ENCODE data around the gene TPST2. TPM values are rescaled to one million over a fixed set of nuclear protein-coding genes. Genes with fewer than 3 reads are reported as not detected.

Gene TPST2
- total RNA-seq, 1 donor from 2014 or later = 18.5 TPM

DNA sequence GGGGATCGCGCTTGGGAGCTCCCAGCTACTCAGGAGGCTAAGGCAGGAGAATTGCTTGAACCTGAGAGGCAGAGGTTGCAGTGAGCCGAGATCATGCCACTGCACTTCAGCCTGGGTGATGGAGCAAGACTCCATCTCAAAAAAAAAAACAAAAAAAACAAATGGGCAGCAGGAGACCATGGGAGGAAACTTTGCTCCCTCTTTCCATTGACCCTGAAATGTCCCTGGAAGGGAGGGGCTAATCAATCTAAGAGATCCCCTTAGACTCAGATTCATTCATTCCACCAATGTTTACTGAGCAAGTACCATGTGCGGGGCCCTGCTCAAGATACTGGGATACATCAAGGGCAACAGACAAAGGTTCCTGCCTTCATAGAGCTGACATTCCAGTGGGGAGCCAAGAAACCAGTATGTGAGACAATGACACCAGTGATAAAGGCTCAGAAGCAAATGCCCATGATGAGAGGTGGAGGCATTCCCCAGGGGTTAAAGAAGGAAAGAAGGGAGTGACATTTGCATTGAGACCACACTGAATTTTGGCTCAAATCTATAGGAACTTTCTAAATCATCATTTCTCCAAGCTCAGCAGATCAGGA, 39.9 kb downstream of the TPST2 start:
- Mint-ChIP-seq H3K27me3 (ENCODE audit: low read depth) (no peaks in the 10 kb centered on the region), H3K36me3 (no peaks in the 10 kb centered on the region), H3K9me3 (no peaks in the 10 kb centered on the region), H3K4me1 (peaks cover 5% of the 10 kb centered on the region), H3K4me3 (no peak overlapping the region), H3K27ac (no peak overlapping the region)
- DNase-seq (ENCODE audit: low spot score in 2 of 2, unreplicated experiment in 2 of 2) = no peak
- TF ChIP-seq, protein P1, sequence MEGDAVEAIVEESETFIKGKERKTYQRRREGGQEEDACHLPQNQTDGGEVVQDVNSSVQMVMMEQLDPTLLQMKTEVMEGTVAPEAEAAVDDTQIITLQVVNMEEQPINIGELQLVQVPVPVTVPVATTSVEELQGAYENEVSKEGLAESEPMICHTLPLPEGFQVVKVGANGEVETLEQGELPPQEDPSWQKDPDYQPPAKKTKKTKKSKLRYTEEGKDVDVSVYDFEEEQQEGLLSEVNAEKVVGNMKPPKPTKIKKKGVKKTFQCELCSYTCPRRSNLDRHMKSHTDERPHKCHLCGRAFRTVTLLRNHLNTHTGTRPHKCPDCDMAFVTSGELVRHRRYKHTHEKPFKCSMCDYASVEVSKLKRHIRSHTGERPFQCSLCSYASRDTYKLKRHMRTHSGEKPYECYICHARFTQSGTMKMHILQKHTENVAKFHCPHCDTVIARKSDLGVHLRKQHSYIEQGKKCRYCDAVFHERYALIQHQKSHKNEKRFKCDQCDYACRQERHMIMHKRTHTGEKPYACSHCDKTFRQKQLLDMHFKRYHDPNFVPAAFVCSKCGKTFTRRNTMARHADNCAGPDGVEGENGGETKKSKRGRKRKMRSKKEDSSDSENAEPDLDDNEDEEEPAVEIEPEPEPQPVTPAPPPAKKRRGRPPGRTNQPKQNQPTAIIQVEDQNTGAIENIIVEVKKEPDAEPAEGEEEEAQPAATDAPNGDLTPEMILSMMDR (IDR thresholded peaks at IDR 0.05; ENCODE audit: unreplicated experiment) = no peak

DNA sequence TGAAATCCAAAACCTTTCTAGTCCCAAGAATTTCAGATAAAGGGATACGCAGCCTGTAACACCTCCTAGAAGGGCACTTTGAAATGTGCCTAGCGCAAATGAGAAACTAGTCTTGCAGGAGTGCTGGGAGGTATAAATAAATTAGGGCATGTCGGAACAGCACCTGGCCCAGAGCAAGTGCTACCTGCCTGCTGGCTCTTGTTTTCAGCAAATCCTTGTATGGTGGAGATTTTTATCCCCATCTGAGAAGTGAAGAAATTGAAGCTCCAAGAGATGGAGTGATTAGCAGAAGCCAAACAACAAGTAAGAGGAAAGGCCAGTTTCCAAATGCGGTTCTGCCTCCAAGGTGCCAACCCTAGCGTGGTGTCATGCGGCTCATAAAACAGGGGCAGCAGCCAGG, 40.9 kb downstream of the TPST2 start:
- Mint-ChIP-seq H3K36me3 (no peaks in the 10 kb centered on the region), H3K9me3 (no peaks in the 10 kb centered on the region), H3K27ac (peak overlapping the region; percentile 48), H3K27me3 (ENCODE audit: low read depth) (no peaks in the 10 kb centered on the region), H3K4me3 (no peak overlapping the region), H3K4me1 (peaks cover 5% of the 10 kb centered on the region)
- no peak for DNase-seq (ENCODE audit: low spot score in 2 of 2, unreplicated experiment in 2 of 2)
- TF ChIP-seq, protein P1 (IDR thresholded peaks at IDR 0.05; ENCODE audit: unreplicated experiment) = no peak

DNA sequence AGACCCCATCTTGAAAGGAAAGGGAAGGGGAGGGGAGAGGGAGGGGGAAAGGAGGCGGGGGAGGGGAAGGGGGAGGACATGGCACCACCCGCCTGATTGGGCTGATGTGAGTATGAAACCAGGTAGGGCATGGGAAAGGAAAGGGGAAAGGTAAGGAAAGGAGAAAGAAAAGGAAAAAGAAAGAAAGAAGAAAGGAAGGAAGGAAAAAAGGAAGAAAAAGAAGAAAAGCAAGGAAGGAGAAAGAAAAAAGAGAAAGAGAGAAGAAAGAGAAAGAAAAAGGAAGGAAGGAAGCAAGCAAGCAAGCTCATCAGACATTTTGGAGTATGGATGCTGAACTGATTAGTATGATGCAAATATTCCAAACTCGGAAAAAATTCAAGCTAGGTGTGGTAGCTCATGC, 41.6 kb downstream of the TPST2 start:
- Mint-ChIP-seq H3K27me3 (ENCODE audit: low read depth) (no peaks in the 10 kb centered on the region), H3K4me3 (no peak overlapping the region), H3K27ac (peak overlapping the region; percentile 50), H3K4me1 (peaks cover 5% of the 10 kb centered on the region), H3K9me3 (no peaks in the 10 kb centered on the region), H3K36me3 (no peaks in the 10 kb centered on the region)
- DNase-seq (ENCODE audit: low spot score in 2 of 2, unreplicated experiment in 2 of 2) = no peak
- TF ChIP-seq, protein P1 (IDR thresholded peaks at IDR 0.05; ENCODE audit: unreplicated experiment) = no peak

DNA sequence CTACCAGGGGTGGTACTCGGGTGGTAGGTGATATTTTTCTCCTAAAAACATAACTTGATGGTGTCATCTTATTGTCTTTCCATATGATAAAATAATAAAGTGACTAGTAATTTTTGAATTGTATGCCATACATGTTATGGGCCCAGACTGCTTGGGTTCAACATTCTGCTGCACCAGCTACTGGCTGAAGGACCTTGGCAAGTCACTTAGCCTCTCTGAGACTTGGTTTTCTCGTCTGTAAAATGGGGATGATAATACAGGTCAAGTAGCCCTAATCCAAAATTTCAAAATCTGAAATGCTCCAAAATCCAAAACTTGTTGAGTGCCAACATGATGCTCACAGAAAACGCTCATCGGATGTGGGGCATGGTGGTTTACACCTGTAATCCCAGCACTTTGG, 42.1 kb downstream of the TPST2 start:
- TF ChIP-seq, protein P1 (IDR thresholded peaks at IDR 0.05; ENCODE audit: unreplicated experiment) = no peak
- Mint-ChIP-seq H3K9me3 (no peaks in the 10 kb centered on the region), H3K27ac (no peak overlapping the region), H3K4me1 (peaks cover 5% of the 10 kb centered on the region), H3K36me3 (no peaks in the 10 kb centered on the region), H3K4me3 (no peak overlapping the region), H3K27me3 (ENCODE audit: low read depth) (no peaks in the 10 kb centered on the region)
- no peak for DNase-seq (ENCODE audit: low spot score in 2 of 2, unreplicated experiment in 2 of 2)

GRCh38 chr22:26547426-26547825, 42.5 kb downstream of the TPST2 start:
- Mint-ChIP-seq H3K27ac (no peak overlapping the region), H3K4me1 (peaks cover 5% of the 10 kb centered on the region), H3K9me3 (no peaks in the 10 kb centered on the region), H3K4me3 (no peak overlapping the region), H3K36me3 (peaks cover 1% of the 10 kb centered on the region), H3K27me3 (ENCODE audit: low read depth) (no peaks in the 10 kb centered on the region)
- TF ChIP-seq, protein P1 (IDR thresholded peaks at IDR 0.05; ENCODE audit: unreplicated experiment) = no peak
- no peak for DNase-seq (ENCODE audit: low spot score in 2 of 2, unreplicated experiment in 2 of 2)

DNA sequence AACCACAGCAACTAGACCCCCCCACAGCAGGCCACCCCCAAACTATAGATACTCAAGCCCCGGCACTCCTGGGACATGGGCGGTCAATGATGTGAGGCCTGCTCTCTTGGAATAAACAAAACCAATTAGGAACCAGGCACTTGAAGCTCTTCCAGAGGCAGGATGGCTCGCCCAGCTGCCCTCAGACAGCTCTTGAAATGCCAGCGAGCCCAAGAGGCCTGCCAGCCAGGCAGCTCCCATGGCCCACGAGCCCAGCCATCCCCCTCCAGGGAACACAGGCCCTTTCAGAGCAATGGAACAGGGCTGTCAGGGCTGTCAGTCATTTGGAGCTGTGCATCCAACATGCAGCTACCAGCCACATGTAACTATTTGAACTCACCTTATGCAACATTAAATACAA, 43.6 kb downstream of the TPST2 start:
- TF ChIP-seq, protein P1 (IDR thresholded peaks at IDR 0.05; ENCODE audit: unreplicated experiment) = no peak
- Mint-ChIP-seq H3K36me3 (peaks cover 2% of the 10 kb centered on the region), H3K4me1 (peaks cover 5% of the 10 kb centered on the region), H3K27me3 (ENCODE audit: low read depth) (no peaks in the 10 kb centered on the region), H3K27ac (peak overlapping the region; percentile 5), H3K9me3 (no peaks in the 10 kb centered on the region), H3K4me3 (no peak overlapping the region)
- DNase-seq (ENCODE audit: low spot score in 2 of 2, unreplicated experiment in 2 of 2) = no peak

Data from mesothelial cell of epicardium (in vitro differentiated cells).